ENCODE data around the gene ABCB8.

The ABCB8 gene

DNA sequence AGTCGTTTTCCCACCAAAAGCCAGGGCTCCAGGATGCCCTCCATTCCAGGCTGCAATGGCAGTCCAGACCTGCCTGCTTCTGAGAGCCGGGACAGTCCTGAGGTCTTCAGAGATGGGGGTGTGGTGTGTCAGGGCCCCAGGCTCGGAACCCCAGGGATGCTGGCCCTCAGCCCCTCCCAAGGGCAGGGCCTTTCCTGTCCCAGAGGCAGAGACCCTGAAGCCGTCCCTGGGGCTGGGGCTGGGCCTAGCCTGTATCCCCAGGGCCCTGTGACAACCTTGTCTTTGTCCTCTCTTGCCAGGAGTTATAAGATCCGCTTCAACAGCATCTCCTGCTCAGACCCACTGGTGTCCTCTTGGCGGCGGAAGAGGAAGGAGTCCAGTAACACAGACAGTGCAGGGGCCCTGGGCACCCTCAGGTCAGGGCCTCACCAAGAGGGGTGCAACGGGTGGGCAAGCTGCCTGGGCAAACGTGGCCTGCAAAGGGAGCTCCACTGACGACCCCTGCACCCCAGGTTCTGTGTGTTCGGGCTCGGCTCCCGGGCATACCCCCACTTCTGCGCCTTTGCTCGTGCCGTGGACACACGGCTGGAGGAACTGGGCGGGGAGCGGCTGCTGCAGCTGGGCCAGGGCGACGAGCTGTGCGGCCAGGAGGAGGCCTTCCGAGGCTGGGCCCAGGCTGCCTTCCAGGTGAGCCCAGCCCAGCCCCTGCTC lies 21.5 kb upstream of the ABCB8 start:
- no peak overlapping the region for H3K27ac Mint-ChIP-seq
- no peak for TF ChIP-seq CTCF (IDR thresholded peaks at IDR 0.05; ENCODE audit: unreplicated experiment in 3 of 3)
- peaks cover 25% of the 10 kb centered on the region for H3K4me1 Mint-ChIP-seq
- no peaks in the 10 kb centered on the region for H3K36me3 Mint-ChIP-seq (ENCODE audit: low read depth)
- H3K4me3 Mint-ChIP-seq: no peak overlapping the region
- no peaks in the 10 kb centered on the region for H3K9me3 Mint-ChIP-seq
- peaks cover 6% of the 10 kb centered on the region for H3K27me3 Mint-ChIP-seq (ENCODE audit: low read depth)

DNA sequence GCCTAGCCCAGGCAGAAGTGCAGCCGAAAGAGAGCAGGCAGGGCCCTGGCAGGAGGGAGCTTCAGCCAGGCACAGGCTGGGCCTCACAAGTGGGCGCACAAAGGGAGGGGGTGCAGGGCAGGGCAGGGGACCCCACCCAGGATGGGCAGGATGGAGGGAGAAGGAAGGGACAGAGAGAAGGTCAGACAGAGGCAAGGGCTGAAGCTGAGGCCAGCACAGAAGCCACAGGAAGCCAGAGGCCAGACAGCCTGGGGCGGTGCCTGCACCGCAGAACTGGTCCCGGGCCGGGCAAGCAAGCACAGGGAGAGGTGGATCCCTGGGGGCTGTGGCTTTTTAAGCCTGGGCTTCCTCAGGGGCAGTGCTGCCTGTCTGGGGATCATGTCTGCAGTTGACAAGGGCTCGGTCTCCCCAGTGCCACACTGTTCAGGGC lies 20.8 kb upstream of the ABCB8 start:
- Mint-ChIP-seq H3K4me3 (peak overlapping the region in 1 of 3 experiments; percentile 51), H3K36me3 (ENCODE audit: low read depth) (no peaks in the 10 kb centered on the region), H3K9me3 (no peaks in the 10 kb centered on the region), H3K27ac (peak overlapping the region; percentile 50 to 89 (median 85)), H3K27me3 (ENCODE audit: low read depth) (peaks cover 9% of the 10 kb centered on the region), H3K4me1 (peaks cover 32% of the 10 kb centered on the region)
- no peak for TF ChIP-seq CTCF (IDR thresholded peaks at IDR 0.05; ENCODE audit: unreplicated experiment in 3 of 3)

DNA sequence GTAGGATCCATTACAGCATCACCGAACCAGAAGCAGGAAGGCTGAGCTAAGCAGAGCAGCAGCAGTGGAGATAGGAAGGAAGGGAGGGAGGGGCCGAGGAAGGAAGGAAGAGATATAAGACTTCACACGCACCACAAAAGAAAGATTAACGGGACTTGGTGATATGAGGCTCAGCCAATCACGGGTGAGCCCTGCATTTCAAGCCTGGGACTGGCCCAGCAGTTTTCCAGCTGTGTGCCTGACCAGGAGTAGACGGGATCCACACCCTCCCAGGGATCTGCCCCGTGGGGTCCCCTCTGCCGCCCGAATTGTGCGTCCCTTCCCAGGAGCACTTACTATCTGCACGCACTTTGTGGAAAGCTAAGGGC lies 20.1 kb upstream of the ABCB8 start:
- Mint-ChIP-seq H3K4me3 (peak overlapping the region; percentile 30 to 51 (median 40)), H3K9me3 (no peaks in the 10 kb centered on the region), H3K27ac (peak overlapping the region; percentile 50 to 89 (median 85)), H3K36me3 (ENCODE audit: low read depth) (no peaks in the 10 kb centered on the region), H3K4me1 (peaks cover 37% of the 10 kb centered on the region), H3K27me3 (ENCODE audit: low read depth) (peaks cover 14% of the 10 kb centered on the region)
- no peak for TF ChIP-seq CTCF (IDR thresholded peaks at IDR 0.05; ENCODE audit: unreplicated experiment in 3 of 3)

- Mint-ChIP-seq H3K27ac (peak overlapping the region in 2 of 3 experiments; percentile 85 to 89), H3K4me3 (peak overlapping the region in 2 of 3 experiments; percentile 30 to 40), H3K4me1 (peaks cover 37% of the 10 kb centered on the region), H3K36me3 (ENCODE audit: low read depth) (no peaks in the 10 kb centered on the region), H3K9me3 (no peaks in the 10 kb centered on the region), H3K27me3 (ENCODE audit: low read depth) (peaks cover 14% of the 10 kb centered on the region)
- peak; percentile 59 to 73 (median 62) for TF ChIP-seq CTCF (IDR thresholded peaks at IDR 0.05; ENCODE audit: unreplicated experiment in 3 of 3)
Observed at GRCh38 chr7:151008511-151009323, 19.5 kb upstream of the ABCB8 start.

DNA sequence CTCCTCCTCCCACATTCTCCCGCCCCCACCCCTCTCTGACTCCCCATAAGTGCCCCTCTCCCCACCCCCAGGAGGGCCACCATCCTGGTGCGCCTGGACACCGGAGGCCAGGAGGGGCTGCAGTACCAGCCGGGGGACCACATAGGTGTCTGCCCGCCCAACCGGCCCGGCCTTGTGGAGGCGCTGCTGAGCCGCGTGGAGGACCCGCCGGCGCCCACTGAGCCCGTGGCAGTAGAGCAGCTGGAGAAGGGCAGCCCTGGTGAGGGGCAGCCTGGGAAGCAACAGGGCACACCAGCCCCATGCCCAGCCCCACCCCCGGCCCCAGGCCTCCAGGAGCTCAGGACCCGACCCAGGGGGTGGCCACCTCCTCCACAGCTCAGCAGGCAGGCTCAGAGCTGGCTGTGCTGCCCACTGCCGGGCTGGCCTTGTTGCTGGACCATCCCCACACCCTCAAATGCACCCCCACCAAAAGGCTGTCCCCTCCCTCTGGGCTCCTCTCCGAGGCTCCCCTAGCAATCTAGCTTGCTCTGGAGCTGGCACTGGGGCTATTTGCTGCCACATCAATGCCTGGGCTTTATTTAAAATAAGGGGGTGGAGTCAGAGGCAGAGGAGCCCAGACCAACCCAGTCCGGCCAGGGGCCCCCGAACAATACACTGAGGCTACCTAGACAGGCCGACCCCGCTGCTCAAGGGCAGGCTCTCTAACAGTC lies 18.8 kb upstream of the ABCB8 start:
- Mint-ChIP-seq H3K27me3 (ENCODE audit: low read depth) (peaks cover 14% of the 10 kb centered on the region), H3K4me1 (peaks cover 37% of the 10 kb centered on the region), H3K9me3 (no peaks in the 10 kb centered on the region), H3K27ac (no peak overlapping the region), H3K36me3 (ENCODE audit: low read depth) (peaks cover 3% of the 10 kb centered on the region), H3K4me3 (no peak overlapping the region)
- no peak for TF ChIP-seq CTCF (IDR thresholded peaks at IDR 0.05; ENCODE audit: unreplicated experiment in 3 of 3)
